DOHH2 (cell line): ENCODE data around the gene GCH1.

Experiments
- EZH2phosphoT487 ChIP-seq: fragments of 200-600 bp; sonication (generic); IDR thresholded peaks from 2 replicates; pipeline ENCODE4 v1.6.1; 2017; ENCODE audit warnings: borderline replicate concordance, mild to moderate bottlenecking, antibody characterized with exemption, low read length, moderate library complexity, mixed read lengths
- TF ChIP-seq, protein P1 (sequence below): fragments of 200-600 bp; sonication (generic); IDR thresholded peaks from one replicate; pipeline ENCODE4 v1.5.1; 2014; ENCODE audit warnings: antibody characterized with exemption, mild to moderate bottlenecking, low read depth, low read length; ENCODE audit not compliant: poor library complexity, severe bottlenecking

DNA sequence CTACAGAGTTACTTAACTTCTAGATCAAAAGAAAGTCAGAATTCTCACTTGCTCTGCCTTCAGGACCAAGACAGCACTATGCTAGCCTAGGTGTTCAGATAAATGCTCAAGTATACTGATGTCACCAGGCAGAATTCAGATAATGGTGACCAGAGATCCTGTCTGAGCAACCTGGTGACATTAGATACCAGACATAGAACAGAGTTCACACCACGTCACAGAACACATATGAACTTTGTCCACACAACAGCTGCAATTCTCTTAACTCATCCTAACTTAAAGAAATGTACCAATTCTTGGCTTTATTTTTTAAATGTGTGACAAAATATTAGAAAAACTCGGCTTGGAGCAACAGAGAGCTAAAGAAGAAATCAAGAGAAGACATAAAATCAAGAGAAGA, 58.1 kb downstream of the GCH1 start:
- TF ChIP-seq, protein P1, sequence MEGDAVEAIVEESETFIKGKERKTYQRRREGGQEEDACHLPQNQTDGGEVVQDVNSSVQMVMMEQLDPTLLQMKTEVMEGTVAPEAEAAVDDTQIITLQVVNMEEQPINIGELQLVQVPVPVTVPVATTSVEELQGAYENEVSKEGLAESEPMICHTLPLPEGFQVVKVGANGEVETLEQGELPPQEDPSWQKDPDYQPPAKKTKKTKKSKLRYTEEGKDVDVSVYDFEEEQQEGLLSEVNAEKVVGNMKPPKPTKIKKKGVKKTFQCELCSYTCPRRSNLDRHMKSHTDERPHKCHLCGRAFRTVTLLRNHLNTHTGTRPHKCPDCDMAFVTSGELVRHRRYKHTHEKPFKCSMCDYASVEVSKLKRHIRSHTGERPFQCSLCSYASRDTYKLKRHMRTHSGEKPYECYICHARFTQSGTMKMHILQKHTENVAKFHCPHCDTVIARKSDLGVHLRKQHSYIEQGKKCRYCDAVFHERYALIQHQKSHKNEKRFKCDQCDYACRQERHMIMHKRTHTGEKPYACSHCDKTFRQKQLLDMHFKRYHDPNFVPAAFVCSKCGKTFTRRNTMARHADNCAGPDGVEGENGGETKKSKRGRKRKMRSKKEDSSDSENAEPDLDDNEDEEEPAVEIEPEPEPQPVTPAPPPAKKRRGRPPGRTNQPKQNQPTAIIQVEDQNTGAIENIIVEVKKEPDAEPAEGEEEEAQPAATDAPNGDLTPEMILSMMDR = no peak
- no peak for TF ChIP-seq EZH2phosphoT487
